RKO (cell line): ENCODE results near the gene CAPN10.

ENCODE experiments used
- DNase-seq: peaks from one replicate; pipeline ENCODE4 v3.0.0-alpha.2; 2016; ENCODE audit warnings: low spot score

The CAPN10 gene

DNA sequence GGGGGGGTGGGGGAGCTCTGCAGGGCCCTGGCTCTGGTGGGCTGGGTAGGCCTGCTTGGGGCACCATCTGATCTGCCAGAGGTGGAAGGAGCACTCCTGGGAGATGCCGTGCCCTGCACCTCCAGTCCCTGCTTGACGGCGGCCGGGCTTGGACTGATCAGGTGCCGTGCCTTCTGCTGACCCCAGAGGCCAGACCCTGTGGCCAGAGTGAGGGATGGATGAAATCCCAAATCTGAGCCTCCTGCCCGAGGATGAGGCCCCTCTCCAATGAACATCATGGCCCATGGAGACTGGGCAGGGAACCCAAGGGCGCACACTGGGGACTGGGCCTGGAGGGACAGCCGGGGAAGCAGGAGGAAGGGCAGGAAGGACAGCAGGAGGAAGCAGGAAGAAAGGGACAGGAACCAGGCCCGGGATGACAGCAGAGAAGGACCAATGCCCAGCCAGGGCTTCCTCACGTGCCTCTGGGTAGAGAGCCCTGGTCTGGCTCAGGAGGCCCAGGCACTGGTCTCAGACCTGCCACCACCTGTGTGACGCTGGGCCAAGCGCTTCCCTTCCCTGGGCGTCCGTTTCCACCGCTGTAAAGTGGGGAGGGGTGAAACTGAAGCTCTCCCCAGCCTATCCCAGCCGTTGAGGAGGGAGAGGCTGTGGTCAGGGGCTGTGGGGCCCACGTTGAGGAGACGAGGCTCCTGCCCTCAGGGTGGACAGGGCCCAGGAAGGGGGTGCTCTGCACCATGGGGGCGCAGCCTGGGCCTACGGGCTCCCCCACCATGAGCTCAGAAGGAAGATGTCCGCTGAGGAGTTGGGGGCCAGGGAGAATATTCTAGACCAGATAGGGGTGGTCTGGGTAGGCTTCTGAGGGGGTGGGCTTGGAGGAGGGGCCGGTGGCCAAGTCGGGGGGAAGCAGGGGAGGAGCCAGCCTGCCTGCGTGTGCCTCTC, 37.7 kb downstream of the CAPN10 start:
- DNase-seq = no peak

DNA sequence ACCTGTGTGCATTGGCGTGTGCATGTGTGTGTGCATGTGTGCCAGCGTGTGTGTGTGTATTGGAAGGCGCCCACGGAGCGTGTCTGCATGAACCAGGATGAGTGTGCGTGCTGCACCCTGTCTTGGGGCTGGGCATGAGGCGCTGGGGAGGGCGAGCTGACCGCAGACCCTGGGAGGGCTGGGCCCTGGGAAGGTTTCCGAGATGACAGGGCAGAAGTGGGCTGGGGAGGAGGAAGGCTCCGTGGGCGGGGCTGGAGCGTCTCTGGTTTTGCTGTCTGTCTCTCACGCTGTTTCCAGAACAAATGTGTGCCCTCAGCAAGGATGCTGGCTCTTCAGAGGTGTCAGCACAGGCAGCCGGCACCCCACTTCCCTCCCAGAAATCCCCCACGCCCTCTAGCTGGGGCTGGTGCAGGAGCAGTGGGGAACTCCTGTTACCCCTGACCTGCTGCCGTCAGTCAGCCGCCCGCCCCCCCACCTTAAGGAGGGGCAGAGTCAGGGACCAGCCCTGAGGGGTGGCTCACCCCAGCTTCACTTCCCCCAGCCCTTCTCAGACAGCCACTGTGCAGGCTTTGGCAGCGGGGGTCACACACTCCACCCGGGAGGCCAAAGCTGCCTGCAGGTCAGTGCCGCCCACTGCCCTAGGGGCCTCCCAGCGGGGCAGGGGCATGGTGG, 38.6 kb downstream of the CAPN10 start, which contains the start of gene GPR35:
GPR35 (plus strand) TSS at position 531 of the 672 bp plus-strand sequence. CDS start 4,473 bp downstream, outside the sequence.
- no peak for DNase-seq

DNA sequence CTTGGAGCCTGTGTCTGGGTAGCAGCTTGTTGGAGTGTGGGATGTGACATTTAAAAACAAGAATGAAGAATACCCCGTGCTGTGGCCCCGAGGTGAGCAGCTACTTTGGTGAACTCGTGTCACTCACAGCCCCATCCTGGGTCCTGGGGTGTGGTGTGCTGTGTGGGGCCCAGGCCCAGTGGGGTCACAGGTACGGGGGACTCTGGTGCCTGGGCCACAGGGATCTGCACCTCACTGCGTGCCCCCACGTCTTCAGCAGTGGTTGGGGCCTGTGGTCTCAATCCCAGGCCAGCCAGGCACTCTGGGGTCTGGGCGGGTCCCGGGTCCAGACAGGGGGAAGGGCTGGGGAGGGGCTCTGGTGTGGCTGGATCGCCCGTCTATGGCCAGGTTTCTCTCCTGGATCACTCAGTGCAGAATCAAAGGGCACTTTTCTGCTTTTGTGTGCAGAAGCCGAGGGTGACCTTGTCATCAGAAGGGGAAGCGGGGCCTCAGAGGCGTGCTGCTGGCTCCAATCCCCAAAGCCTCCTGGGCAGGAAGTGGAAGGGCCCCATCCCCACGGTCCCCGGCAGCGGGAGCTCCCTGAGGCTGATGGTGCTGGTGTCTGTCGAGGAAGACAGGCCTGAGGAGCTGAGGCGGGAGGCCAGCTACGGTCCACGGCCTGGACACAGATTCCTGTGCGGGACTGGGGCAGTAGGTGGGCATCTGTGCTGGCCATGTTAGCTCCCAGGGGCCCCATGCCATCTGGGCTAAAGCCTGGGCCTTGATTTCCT, 40.2 kb downstream of the CAPN10 start:
- DNase-seq = no peak

DNA sequence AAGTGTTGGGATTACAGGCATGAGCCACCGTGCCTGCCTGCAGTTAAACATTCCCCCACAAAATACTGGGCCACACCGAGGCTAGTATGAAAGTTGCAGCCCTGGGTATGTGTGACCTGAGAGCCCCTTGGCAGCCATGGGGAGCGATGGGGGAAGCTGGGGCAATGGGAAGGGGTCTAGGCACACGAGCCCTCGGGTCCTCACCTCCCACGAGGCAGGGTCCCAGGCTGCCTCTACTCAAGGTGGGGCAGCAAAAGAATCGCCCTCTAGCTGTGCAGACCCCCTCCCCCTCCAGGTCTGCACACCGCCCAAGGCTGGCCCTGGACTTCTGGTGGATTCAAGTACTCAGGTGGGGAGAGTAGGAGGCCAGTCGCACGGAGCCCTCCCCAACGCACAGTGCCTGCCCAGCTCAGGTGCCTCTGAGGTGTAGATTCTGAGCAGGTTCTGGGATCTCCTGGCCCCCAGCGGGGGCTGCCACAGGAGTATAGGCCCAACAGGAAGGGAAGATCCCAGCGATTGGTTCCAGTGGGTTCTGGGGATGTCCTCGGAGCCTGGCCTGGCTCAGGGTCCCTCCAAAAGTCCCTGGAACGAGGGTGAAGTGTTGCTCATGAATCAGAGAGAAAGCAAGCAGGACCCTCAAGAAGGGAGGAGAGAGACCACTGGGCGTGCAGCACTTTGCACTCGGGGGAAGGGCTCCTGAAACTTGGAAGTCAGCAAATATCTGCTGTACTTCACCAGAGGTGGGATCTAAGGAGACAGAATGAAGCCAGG, 41.4 kb downstream of the CAPN10 start:
- DNase-seq = no peak

DNA sequence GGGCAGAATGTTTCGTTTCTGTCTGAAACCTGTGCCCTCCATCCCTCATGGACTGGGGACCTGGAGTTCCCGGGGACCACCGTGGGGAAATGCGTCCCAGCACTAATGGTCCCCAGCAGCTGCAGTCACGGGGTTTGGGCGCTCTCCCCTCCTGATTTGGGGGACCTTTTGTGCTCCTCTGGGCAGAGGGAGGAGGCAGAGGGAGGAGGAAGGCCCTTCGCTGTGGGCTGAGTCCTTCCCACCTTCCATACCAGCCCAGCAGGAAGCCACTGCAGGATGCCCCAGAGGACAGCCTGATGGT, 41.9 kb downstream of the CAPN10 start:
- DNase-seq = no peak

DNA sequence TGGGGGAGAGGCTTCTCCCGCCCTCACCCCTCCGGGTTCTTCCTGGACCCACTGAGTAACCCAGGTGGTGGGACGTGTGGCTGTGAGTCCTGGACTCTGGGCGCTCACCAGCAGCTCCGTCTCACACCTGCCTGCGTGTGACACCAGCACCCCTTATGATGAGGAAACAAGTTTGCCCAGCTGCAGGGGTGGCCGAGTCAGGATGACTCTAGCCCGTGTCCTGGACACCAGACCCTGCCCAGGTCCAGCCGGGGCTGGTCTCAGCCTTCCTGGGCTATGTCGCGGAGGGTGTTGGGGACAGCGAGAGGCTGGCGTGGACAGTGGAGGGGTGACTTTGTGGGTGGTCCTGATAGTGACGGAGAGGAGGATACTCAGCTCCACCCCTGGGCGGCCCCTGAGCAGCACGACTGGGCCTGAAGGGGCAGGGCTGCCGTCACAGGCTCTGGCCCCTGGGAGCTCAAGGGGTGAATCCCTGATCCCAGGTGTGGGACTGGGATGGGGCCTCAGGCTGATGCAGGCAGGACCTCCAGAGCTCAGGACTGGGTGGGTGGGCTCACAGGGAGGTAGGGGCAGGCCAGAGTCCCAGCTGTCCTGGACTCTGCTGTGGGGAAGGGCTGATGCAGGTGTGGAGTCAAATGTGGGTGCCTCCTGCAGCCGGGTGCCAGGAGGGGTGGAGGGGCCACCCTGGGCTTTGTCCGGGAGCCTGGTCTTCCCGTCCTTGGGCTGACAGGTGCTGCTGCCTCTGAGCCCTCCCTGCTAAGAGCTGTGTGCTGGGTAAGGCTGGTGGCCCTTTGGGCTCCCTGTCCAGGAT, 42.5 kb downstream of the CAPN10 start:
- DNase-seq = no peak

DNA sequence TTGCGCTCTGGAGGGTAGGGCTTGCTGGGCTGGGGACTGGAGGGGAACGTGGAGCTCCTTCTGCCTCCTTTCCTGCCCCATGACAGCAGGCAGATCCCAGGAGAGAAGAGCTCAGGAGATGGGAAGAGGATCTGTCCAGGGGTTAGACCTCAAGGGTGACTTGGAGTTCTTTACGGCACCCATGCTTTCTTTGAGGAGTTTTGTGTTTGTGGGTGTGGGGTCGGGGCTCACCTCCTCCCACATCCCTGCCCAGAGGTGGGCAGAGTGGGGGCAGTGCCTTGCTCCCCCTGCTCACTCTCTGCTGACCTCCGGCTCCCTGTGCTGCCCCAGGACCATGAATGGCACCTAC, 43.1 kb downstream of the CAPN10 start:
- DNase-seq = no peak

DNA sequence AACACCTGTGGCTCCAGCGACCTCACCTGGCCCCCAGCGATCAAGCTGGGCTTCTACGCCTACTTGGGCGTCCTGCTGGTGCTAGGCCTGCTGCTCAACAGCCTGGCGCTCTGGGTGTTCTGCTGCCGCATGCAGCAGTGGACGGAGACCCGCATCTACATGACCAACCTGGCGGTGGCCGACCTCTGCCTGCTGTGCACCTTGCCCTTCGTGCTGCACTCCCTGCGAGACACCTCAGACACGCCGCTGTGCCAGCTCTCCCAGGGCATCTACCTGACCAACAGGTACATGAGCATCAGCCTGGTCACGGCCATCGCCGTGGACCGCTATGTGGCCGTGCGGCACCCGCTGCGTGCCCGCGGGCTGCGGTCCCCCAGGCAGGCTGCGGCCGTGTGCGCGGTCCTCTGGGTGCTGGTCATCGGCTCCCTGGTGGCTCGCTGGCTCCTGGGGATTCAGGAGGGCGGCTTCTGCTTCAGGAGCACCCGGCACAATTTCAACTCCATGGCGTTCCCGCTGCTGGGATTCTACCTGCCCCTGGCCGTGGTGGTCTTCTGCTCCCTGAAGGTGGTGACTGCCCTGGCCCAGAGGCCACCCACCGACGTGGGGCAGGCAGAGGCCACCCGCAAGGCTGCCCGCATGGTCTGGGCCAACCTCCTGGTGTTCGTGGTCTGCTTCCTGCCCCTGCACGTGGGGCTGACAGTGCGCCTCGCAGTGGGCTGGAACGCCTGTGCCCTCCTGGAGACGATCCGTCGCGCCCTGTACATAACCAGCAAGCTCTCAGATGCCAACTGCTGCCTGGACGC, 43.6 kb downstream of the CAPN10 start:
- DNase-seq = no peak

DNA sequence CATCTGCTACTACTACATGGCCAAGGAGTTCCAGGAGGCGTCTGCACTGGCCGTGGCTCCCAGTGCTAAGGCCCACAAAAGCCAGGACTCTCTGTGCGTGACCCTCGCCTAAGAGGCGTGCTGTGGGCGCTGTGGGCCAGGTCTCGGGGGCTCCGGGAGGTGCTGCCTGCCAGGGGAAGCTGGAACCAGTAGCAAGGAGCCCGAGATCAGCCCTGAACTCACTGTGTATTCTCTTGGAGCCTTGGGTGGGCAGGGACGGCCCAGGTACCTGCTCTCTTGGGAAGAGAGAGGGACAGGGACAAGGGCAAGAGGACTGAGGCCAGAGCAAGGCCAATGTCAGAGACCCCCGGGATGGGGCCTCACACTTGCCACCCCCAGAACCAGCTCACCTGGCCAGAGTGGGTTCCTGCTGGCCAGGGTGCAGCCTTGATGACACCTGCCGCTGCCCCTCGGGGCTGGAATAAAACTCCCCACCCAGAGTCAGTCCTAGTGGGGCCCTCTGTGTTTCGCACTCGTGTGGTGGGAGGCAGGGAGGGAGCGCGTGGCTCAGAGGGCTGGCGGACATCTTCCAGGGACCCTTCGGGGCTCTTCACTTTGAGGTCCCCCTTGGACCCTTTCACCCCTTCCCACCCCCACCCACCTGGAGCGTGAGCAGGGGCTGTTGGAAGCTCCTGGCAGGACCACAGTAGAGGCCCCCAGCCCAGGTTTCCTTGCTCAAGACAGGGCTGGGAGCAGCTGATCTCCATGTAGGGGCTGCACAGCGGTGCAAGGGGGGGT, 44.4 kb downstream of the CAPN10 start:
- no peak for DNase-seq

DNA sequence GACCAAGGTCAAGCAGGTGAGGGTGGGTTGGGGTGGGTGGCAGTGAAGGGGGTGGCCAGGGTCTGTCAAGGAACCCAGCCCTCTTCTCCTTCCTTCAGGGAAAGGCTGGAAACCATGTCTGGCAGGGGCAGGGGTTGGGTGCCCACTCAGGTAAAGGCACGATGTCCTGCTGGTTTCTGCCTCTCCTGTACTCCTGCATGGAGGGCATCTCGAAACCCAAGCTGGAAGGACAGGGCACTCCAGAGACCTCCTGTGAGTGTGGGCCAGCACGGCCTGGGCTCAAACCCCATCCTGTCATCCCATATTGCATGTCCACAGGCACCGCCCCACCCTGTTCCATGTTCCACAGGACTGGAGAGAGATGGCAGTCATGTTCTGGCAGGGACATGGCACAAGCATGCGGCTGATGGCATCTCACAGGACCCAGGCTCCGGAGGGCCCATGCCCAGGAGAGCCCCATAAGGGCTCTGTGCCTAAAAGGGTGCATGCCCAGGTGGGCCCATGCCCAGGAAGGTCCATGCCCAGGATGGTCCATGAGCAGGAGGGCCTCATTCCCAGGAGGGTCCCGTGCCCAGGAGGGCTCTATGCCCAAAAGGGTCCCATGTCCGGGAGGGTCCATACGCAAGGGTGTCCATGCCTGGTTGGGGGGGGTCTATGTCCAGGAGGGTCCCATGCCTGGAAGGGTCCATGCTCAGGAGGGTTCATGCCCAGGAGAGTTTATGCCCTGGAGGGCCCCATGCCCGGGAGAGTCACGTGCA, 45.2 kb downstream of the CAPN10 start:
- DNase-seq = no peak

DNA sequence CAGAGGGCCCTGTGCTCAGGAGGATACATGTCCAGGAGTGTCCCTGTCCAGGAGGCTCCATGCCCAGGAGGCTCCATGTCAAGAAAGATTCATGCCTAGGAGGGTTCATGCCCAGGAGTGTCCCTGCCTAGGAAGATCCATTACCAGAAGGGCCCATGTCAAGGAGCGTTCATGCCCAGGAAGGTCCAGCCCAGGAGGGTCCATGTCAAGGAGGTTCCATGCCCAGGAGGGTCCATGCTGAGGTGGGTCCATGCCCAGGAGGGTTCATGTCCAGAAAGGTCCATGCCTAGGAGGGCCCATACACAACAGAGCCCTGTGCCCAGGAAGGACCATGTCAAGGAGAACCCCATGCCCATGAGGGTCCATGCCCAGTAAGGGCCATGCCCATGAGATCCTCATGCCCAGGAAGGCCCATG, 45.8 kb downstream of the CAPN10 start:
- no peak for DNase-seq

DNA sequence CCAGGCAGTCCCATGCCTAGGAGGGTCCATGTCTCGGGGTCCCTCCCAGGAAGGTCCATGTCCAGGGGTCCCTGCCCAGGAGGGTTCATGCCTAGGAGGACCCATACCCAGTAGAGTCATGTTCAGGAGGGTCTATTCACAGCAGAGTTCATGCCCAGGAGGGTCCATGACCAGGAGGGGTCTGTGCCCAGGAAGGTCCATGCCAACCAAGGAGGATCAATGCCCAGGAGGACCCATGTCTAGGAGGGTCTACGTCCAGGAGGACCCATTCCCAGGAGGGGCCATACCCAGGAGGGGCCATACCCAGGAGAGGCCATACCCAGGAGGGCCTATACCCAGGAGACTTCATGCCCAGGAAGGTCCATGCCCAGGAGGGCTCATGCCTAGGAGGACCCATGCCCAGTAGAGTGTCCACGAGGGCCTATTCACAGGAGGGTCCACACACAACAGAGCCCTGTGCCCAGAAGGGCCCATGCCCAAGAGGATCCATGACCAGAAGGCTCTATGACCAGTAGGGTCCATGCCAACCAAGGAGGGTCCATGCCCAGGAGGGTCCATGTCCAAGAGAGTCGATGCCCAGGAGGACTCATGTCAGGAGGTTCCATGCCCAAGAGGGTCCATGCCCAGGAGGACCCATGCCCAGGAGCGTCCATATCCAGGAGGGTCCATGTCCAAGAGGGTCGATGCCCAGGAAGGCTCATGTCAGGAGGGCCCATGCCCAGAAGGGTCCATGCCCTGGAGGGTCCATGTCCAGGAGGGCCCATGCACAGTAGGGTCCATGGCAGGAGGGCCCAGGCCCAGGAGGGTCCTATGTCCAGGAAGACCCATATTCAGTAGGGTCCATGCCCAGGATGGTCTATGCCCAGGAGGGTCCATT, 48.8 kb downstream of the CAPN10 start:
- DNase-seq = no peak

DNA sequence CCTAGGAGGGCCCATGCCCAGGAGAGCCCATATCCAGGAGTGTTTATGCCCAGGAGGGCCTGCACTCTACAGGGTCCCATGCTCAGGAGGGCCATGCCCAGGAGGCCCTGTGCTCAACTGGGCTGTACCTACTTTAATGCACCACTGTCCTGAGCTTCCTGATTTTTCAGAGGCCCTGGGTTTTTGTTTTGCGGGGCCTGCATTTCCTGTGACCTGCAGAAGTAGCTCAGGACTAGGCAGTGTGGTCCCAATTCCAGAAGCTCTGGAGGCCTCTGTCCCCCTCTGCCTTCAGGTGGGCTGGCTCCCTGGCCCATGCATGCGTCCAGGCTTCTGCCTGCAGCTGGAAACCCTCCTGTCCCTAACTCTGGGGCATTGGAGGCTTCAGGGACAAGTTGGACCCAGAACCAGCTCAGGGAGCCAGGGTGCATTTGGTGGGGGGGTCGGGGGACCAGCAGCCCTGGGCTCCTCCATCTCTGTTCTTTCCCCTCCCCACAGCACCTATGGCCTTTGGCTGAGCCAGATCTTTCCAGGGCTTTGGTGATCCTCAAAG, 49.5 kb downstream of the CAPN10 start:
- no peak for DNase-seq

DNA sequence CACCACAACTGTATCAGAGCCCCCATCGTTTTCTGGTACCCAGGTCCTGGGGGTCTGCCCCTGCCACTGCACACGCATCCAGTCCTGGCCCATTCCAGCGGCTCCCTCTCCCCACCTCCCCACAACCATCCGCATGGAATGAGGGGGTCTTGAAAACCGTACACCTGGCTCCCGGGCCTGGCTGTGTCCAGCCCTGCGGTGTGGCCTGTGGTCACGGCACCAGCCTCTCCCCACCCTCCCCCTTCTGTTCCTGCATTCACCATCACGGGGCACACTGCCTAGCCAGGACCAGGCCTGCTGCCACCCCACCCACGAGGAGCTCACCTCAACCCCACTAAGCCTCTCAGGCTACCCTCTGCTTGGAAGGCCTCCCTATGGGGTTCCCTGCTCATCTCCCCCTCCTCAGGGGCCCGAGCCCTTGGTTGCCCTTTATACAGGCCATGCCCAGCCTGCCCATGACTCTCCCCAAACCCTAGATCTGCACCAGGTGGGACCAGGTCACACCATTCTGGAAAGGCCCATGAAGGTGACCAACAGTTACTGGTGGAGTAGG, 50.1 kb downstream of the CAPN10 start:
- no peak for DNase-seq

DNA sequence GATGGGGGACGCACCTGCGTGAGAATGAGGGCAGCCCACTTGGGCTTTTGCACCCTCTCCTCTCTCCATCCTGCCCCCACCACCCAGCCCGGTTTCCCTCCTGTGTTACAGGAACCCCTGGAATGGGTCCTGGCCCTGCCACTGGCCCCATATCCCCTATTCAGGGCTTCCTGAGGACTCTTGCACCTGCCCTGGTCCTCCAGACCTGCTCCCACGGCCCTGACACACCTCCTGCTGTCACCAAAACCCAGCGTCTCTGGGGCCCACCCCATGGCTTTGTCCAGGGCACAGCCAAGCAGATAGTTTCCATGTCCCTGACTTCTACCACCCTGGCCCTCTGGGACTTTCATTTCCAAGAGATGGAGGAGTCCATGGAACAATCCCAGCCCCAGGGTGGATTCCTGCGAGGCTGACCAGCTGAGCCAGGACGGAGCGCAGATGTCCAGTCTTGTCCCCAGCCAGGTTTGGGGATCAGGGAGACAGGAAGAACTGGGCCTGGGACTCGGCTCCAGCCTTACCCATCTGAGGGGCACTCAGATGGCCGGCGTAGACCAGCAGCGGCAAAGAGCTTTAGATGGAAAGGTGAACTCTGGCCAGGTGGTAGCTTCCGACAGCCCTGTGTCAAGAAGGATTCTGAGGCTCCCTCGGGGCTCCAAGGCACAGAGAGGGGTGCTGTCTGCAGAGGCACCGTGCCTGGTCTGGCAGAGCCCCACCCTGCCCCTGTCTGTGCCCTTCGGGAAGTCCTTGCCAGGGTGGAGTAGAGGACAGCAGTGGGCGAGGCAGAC, 50.8 kb downstream of the CAPN10 start:
- no peak for DNase-seq

DNA sequence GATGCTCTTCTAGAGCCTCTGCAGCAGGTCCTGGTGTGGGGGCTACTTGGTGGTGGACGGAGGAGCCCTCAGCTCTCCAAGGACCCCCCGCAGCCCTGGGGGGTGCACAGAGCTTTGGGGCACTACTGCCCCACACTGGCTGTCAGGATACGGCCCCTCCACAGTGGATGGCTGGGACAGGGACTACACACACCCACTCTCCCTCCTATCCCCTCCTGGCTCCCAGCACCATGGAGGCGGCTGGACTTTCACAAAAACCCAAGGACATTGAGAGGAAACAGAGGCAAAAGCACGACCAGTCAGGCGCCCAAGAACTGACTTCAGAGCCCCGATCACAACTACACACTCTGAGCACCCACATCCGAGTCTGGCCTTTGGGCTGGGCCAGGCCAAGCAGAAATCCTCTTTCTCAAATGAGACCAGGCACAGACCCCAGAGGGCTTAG, 51.4 kb downstream of the CAPN10 start:
- DNase-seq = no peak
